ENCODE results near the gene NAB2. TPM values are rescaled to one million over a fixed set of nuclear protein-coding genes. Genes with fewer than 3 reads are reported as not detected.
A peak's percentile ranks its signal among the peaks of the same experiment; 100 is the strongest.

NAB2 gene
- total and polyA plus RNA-seq, 10 of the 15 experiments (the other 5 are each of a cell fraction or from before 2014, with no cell fraction given) = 0.35 to 35.2 (median 15.3) TPM

DNA sequence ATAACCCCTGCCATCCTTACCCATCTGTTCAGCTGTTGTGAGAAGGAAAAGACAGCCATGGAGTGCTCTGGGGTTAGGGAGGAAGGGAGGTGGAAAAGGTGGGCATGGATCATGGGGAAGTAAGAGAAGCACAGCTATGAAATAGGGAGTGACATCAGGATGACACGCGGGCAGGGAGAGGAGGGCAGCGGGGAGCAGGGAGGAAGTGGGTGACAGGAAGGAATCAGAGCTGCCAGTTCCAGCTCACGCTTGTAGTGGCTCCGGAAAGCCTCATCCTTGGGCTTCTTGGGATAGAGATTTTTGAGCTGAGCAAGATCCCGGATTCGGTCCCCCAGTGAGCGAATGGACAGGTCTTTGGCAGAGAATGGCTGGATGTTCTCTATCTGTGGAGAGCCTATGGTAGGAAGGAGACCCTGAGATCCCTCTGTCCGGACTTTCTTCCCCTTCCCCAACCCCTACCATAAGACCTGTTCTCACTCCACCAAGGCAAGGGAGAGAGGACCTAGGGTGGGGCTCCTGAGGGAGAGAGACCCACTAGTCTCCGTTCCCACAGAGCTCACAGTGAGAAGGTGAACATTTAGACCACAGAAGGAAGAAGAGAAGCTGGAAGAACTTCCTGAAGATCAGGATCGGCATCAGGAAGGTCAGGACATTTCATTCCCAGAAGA lies 10.3 kb downstream of the NAB2 start:
- Histone ChIP-seq H4K20me1 (ENCODE audit: control insufficient read depth, insufficient read depth) (no peaks in the 10 kb centered on the region), H3K4me1 (ENCODE audit: control insufficient read depth, insufficient read depth, low read length) (peaks cover 15% of the 10 kb centered on the region), H2AFZ (ENCODE audit: control insufficient read depth, low read depth, low read length) (no peak overlapping the region), H3K4me2 (ENCODE audit: control insufficient read depth, insufficient read depth) (no peak overlapping the region), H3K9ac (ENCODE audit: control insufficient read depth, insufficient read depth, low read length) (no peak overlapping the region), H3K9me3 (replicated peaks; ENCODE audit: control insufficient read depth, insufficient read depth, low read length) (no peaks in the 10 kb centered on the region), H3K36me3 (ENCODE audit: control insufficient read depth in 2 of 2, insufficient read depth in 2 of 2, low read length in 1 of 2) (peaks cover 19 to 26% of the 10 kb centered on the region in 2 experiments), H3K79me2 (ENCODE audit: control insufficient read depth, insufficient read depth, low read length) (peaks cover under 1% of the 10 kb centered on the region; the same call in 1 of the 2 replicates), H3K27me3 (replicated peaks in 1 of 2; ENCODE audit: control insufficient read depth in 2 of 2, insufficient read depth in 2 of 2, low read length in 1 of 2) (no peaks in the 10 kb centered on the region), H3K4me3 (no peak overlapping the region), H3K27ac (ENCODE audit: control insufficient read depth, insufficient read depth) (no peak overlapping the region)
- 85% methylated on average over 11 of the region's 11 CpGs for WGBS (ENCODE audit: insufficient coverage, insufficient replicate concordance, low lambda C conversion rate, missing lambda C conversion rate)
- FAIRE-seq (no peak), DNase-seq (ENCODE audit: low read depth, low spot score) (no peak), ATAC-seq (no peak)
- ChIA-PET CTCF (interaction anchor here (0.8 to 4.2 kb wide), 5 partner anchors 13 to 94 kb away, joined by 3 to 23 read pairs (median 7); partner anchors contain the start of gene STAT6), RAD21 (ENCODE audit: unreplicated experiment) (interaction anchor here (1.5 to 1.9 kb wide), 2 partner anchors 13 to 30 kb away, joined by 3 to 5 read pairs; no protein-coding TSS in a partner anchor), SMC1A (ENCODE audit: uncharacterized antibody, unreplicated experiment) (interaction anchor here (10.4 kb wide), 1 partner anchor 10 kb away, joined by 120 read pairs; the partner anchor contains the start of gene STAT6), POLR2A (interaction anchor here (0.5 to 4.4 kb wide), 4 partner anchors 10 to 34 kb away, joined by 3 to 40 read pairs (median 6); partner anchors contain the start of genes NEMP1 and STAT6)
- no TSS peak for BruUV-seq (replicated peaks)
- TF ChIP-seq KLF5 (IDR thresholded peaks at IDR 0.05; ENCODE audit: partially characterized antibody) = no peak
- intact Hi-C loops (cut with micrococcal nuclease; ENCODE audit: unreplicated experiment) = no loop called here
- in situ Hi-C loops (cut with MboI) = no loop called here

DNA sequence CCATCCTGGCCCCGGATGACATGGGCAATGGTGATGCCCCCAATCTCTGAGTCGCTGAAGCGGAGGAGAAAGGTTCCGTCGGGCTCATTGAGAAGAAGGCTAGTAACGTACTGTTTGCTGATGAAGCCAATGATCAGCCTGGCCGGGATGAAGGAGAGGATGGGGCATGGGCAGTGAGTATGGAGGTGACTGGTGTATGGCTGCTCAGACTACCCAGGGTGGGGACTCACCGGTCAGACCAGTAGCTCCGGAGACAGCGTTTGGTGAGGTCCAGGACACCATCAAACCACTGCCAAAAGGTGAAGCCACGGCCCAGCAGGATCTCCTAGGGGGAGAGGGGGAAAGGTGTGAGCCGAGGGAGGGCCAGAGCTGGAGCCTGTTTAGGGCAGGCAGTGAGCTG lies 10.9 kb downstream of the NAB2 start:
- ATAC-seq (no peak), FAIRE-seq (no peak), DNase-seq (ENCODE audit: low read depth, low spot score) (no peak)
- no peak overlapping the region; the same call in 1 of the 2 replicates for H3K4me2 ChIP-seq (ENCODE audit: control insufficient read depth, insufficient read depth)
- no peaks in the 10 kb centered on the region for H3K9me3 ChIP-seq (replicated peaks; ENCODE audit: control insufficient read depth, insufficient read depth, low read length)
- no peak overlapping the region for H2AFZ ChIP-seq (ENCODE audit: control insufficient read depth, low read depth, low read length)
- no peaks in the 10 kb centered on the region for H3K79me2 ChIP-seq (ENCODE audit: control insufficient read depth, insufficient read depth, low read length)
- H4K20me1 ChIP-seq (ENCODE audit: control insufficient read depth, insufficient read depth) = no peaks in the 10 kb centered on the region
- H3K4me1 ChIP-seq (ENCODE audit: control insufficient read depth, insufficient read depth, low read length) = peaks cover 9% of the 10 kb centered on the region
- no peaks in the 10 kb centered on the region for H3K27me3 ChIP-seq (replicated peaks in 1 of 2; ENCODE audit: control insufficient read depth in 2 of 2, insufficient read depth in 2 of 2, low read length in 1 of 2)
- no TSS peak for BruUV-seq (replicated peaks)
- H3K27ac ChIP-seq (ENCODE audit: control insufficient read depth, insufficient read depth) = no peak overlapping the region
- in situ Hi-C loops (cut with MboI) = no loop called here
- no peak overlapping the region for H3K9ac ChIP-seq (ENCODE audit: control insufficient read depth, insufficient read depth, low read length)
- ChIA-PET CTCF (interaction anchor here (2.5 to 3.5 kb wide), 2 partner anchors 12 to 94 kb away, joined by 7 to 23 read pairs; partner anchors contain the start of gene STAT6), RAD21 (ENCODE audit: unreplicated experiment) (interaction anchor here (1.9 kb wide), 1 partner anchor 12 kb away, joined by 5 read pairs; no protein-coding TSS in a partner anchor), SMC1A (ENCODE audit: uncharacterized antibody, unreplicated experiment) (interaction anchor here (10.4 kb wide), 1 partner anchor 9 kb away, joined by 120 read pairs; the partner anchor contains the start of gene STAT6), POLR2A (interaction anchor here (0.5 to 4.4 kb wide), 4 partner anchors 11 to 34 kb away, joined by 6 to 40 read pairs (median 7); partner anchors contain the start of genes NEMP1 and STAT6)
- WGBS (ENCODE audit: insufficient coverage, insufficient replicate concordance, low lambda C conversion rate, missing lambda C conversion rate) = 98% methylated on average over 11 of the region's 12 CpGs
- TF ChIP-seq RELA (IDR thresholded peaks at IDR 0.05; ENCODE audit: borderline replicate concordance, partially characterized antibody) (no peak), POLR2AphosphoS5 (IDR thresholded peaks at IDR 0.05; ENCODE audit: low read length) (peak; percentile 32; the same call in 1 of the 2 replicates)
- TF ChIP-seq, protein P1, sequence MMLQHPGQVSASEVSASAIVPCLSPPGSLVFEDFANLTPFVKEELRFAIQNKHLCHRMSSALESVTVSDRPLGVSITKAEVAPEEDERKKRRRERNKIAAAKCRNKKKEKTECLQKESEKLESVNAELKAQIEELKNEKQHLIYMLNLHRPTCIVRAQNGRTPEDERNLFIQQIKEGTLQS (IDR thresholded peaks at IDR 0.05; ENCODE audit: borderline replicate concordance, extremely low read depth, low read depth, low read length) = no peak
- intact Hi-C loops (cut with micrococcal nuclease; ENCODE audit: unreplicated experiment) = no loop called here
- H3K4me3 ChIP-seq = no peak overlapping the region
- H3K36me3 ChIP-seq (ENCODE audit: control insufficient read depth in 2 of 2, insufficient read depth in 2 of 2, low read length in 1 of 2) = peaks cover 20 to 30% of the 10 kb centered on the region in 2 experiments
